GM19240 (cell line): ENCODE measurements around the gene AHDC1.
"Not testable (repeated sequence)": the region's sequence is repeated elsewhere in the genome, so short reads cannot be mapped to it uniquely, and the experiment has no call there.

Source experiments
- DNase-seq: peaks from one replicate; pipeline ENCODE4 v3.0.0; 2011; ENCODE audit warnings: low spot score; ENCODE audit not compliant: insufficient read length

Gene AHDC1, protein sequence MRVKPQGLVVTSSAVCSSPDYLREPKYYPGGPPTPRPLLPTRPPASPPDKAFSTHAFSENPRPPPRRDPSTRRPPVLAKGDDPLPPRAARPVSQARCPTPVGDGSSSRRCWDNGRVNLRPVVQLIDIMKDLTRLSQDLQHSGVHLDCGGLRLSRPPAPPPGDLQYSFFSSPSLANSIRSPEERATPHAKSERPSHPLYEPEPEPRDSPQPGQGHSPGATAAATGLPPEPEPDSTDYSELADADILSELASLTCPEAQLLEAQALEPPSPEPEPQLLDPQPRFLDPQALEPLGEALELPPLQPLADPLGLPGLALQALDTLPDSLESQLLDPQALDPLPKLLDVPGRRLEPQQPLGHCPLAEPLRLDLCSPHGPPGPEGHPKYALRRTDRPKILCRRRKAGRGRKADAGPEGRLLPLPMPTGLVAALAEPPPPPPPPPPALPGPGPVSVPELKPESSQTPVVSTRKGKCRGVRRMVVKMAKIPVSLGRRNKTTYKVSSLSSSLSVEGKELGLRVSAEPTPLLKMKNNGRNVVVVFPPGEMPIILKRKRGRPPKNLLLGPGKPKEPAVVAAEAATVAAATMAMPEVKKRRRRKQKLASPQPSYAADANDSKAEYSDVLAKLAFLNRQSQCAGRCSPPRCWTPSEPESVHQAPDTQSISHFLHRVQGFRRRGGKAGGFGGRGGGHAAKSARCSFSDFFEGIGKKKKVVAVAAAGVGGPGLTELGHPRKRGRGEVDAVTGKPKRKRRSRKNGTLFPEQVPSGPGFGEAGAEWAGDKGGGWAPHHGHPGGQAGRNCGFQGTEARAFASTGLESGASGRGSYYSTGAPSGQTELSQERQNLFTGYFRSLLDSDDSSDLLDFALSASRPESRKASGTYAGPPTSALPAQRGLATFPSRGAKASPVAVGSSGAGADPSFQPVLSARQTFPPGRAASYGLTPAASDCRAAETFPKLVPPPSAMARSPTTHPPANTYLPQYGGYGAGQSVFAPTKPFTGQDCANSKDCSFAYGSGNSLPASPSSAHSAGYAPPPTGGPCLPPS (N-terminal part only)

DNA sequence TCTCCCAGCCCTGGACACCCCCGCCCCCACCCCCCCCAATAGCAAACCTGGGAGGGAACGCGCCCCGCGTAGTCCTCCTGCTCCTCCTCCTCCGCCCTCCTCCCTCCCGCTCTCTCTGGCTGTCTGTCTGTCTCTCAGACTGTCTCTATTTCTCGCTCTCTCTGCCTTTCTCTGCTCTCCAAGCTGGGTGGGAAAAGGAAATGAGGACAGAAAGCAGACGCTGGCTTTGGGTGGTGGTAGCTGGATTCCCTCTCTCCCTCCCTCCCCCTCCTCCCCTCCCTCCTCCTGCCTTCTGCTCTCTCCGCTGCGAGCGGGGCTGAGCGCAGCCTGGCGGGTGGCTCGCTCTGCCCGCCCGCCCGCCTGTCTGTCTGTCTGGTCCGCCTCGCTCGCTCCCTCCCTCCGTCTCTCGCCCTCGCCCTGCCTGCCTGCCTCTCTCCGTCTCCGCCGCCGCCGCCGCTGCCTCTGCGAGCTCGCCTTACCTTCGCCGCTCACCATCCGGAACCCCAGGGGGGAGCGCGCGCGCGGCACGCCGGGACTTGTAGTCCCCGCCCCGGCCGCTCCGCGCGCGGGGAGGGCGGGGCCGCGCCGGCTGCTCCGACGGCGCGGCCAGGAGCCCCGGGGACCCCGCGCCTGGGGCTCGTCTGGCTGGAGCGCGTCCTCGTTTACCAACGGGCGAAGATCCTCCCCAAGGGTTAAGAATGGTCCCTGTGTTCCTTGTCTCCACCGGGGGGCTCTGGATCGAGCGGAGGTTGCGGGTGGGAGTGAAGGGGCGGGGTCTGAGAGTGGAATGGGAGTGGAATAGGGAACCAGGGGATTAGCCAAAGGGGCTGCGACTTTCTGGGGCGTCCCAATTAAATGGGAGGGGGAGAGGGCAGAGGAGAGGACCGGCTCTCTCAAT is at the start of gene AHDC1:
AHDC1 (minus strand) TSS at position 464 of the 898 bp plus-strand sequence. CDS start 52,029 bp downstream, outside the sequence.
- DNase-seq: peak; percentile 88

DNA sequence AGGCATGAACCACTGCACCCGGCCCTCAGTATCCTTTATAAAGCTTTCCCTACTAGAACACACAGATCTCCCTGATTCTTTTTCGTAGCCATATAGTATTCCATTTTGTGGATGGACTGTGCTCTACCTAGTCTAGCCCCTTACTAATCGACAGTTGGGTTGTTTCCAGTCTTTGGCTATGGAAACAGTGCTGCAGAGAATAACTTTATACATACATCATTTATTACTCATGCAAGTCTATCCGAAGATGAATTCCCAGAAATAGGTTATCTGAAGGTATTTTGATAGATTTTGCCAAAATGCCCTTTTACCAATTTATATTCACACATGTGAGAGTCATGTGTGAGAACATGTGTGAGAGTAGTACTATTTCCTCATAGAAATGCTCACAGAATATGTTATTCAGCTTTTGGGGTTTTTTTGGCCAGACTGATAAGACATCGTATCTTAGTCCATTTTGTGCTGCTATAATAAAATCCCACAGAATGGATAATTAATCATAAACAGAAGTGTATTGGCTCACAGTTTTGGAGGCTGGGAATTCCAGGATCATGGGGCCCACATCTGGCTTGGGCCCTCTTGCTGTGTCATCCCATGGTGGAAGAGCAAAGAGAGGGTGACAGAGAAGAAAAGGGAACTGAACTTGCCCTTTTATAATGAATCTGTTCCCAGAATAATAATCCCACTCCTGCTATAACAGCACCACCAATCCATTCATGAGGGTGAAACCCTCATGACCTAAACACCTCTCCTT is 48.3 kb upstream of the AHDC1 start:
- no peak for DNase-seq

DNA sequence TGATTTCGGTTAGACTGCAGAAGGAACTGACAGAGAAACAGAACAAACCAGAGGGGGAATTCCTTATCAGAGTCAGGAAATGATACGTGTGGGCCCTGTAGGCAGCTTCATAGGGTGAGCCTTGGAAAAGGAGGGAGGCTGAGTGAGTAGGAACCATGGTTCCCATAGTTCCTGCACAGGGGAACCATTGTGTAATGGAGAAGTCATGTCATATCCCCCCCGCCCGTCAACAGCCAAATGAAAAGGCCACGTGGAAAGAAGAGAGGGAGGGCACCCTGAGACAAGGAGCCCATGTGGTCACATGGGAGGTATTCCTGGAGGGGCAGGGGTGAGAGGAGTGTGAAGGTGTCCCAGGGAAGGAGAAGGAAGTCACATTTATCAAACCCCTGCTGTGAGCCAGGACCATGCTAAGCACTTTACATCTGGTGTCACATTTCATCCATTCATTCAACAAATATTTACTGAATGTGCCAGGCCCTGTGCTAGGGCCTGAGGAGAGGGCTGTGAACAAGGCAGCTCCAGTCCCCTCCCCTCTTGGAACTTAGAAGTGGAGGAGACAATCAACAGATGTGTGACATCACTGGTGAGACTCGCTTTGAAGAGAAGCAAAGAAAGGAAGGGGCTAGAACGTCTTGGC is 46.7 kb upstream of the AHDC1 start:
- DNase-seq: no peak

DNA sequence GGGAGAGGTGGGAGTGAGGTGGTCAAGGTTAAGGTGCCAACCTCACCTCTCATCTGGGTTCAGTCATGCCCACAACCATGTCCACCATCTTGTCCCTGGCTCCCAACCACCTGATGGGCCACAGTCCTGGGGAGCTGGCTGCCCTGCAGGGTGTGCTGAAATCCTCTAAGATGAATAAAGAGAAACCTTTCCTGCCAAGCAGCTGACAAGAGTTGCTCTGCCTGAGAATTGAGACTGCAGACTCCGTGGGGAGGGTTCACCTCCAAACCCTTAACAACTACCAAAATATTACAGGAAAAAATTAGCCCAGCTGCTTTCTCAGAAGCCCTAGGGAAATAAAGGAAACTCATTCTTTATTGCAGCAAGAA is 46.2 kb upstream of the AHDC1 start:
- DNase-seq: no peak

DNA sequence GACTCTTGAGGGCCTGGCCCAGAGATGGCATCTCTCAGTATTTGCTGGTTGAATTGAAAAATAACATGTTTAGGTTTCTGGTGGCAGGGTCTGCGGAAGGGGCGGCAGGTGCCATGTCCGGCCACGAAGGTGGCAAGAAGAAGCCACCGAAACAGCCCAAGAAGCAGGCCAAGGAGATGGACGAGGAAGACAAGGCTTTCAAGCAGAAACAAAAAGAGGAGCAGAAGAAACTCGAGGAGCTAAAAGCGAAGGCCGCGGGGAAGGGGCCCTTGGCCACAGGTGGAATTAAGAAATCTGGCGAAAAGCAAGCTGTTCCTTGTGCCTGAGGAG is 45.3 kb upstream of the AHDC1 start:
- no peak for DNase-seq

DNA sequence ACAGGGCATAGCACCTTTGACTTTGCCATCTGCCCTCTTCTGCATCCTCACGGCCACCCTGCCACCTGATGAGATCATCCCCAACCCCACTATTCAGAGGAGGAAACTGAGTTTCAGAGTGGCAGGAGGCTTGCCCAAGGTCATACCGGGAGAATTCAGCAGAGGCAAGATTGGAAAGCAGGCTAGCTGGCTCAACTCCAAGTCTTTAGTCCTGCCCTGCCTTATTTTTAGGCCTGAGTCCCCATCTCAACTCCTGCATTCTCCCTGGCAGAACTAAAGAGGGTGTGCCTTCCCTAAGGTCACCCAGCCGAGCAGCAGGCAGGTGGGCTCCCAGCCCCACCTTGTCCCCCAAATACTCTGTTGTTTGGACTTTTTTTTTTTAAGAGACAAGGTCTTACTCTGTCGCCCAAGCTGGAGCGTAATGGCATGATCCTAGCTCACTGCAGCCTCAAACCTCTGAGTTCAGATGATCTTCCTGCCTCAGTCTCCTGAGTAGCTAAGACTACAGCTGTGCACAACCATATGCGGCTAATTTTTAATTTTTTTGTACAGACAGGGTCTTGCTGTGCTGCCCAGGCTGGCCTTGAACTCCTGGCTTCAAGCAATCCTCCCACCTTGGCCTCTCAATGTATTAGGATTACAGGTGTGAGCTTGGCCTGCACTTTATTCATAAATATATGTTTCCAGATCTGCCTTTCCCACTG is 44.8 kb upstream of the AHDC1 start:
- no peak for DNase-seq

DNA sequence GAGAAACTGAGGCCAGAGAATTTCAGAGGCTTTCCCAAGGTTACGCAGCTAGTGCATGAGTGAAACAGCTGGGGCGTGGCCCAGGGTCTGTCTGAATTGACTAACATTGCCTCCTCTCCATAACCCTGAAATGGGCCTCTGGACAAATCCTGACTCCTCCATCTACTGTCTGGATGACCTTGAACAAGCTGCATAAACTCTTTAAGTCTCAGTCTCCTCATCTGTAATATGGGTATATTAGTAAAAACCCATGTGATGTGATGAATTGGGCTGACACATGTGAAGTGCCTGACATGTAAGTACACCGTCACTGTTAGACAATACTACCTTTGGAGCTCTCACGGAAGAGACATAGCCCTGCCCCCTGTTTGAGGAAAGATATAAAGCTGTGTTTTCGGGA is 43.4 kb upstream of the AHDC1 start:
- DNase-seq: no peak

DNA sequence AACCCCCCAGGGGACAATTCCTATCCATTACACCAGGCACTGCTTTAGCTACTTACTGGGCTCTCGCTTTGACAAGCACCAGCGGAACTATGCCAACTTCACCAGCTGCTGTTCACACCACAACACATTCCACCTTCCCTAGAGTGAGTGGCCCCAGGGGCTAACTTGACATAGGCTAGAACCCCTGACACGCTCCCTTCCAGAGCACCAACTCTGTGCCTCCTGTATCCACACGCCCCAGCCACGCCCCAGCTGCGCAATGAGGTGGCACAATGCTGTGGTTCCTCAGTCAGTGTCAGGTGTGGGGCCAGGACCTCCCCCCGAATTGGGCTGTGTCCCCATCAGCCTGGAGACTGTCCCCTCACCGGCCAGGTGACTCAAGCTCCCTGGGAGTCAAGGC is 42.7 kb upstream of the AHDC1 start:
- DNase-seq: no peak

DNA sequence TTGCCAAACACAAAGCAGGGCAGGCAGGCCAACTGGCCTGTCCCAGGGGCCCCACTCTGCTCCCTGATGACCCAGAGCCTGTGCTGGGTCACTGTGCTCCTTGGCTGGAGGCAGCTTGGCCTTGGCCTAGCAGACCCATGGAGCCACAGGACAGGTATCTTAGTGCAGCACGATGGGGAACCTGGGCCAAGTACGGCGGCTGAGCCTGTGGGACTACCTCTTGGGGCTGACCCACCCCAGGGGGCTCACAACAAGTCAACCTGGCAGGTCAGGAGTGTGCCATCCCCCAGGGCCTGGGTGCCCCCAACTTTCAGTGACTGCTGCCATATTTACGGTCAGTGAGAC is 41.1 kb upstream of the AHDC1 start:
- DNase-seq: no peak

DNA sequence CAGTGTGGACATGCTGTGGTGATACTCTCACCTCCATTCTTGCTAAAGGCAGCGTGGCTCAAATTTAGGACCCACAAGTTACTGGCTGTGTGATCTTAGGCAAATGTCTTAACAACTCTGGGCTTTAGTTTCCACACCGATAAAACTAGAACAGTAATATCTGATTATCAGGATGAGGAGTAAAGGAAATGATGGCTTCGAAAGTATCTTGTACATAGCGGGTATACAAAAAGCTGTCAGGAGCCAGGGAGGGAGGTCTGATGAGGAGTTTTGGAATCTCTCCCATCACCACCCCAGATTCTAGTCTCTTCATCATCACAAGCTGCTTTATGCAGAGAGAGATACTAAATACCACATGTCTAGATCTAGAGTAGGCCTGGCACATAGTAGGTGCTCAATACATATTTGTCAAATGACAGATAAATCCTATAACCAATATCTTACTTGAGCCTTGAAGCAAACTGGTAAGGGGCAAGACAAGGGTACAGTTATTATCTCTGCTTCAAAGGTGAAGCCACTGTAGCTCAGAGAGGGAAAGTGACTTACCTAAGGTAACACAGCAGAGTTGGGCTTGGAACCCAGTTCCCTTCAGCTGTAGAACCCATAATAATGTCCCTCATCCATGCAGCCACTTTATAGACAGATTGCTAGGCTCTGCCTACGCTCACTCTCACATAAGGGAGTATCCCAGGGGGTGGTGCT is 40.6 kb upstream of the AHDC1 start:
- DNase-seq: no peak

DNA sequence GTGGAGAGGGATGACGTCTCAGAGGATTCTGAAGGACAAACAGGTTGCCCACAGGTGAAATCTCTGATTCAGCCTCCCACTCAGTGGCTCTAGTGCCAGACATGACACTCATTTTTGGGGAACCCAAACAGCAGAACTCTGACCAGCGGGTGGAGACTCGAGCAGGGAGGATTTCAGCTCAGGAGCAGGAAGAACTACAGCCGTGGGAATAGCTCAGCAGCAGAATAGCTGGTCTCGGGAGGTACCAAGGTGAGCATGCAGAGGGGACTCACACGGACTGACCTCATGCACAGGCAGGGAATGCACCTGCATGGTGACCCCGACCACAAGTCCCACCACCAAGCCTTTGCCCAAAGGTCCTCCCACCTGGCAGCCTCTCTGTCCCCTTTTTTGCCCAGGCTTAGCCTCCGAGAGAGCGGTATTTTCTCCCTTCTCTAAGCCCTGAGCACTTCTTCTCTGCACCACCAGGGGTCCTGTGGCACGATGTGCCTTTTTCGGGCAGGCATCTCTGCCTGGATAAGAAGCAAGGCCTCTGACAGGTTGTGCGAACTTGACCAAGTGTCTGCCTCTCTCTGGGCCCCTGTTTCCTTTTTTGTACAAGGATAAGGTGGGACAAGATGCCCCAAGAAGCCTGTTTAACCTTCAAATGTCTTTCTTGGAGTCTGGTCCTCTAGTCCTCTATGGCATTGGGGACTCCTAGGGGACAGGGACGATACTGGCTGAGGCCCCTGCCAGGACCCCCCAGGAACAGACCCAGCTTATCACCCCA is 39.8 kb upstream of the AHDC1 start:
- no peak for DNase-seq

DNA sequence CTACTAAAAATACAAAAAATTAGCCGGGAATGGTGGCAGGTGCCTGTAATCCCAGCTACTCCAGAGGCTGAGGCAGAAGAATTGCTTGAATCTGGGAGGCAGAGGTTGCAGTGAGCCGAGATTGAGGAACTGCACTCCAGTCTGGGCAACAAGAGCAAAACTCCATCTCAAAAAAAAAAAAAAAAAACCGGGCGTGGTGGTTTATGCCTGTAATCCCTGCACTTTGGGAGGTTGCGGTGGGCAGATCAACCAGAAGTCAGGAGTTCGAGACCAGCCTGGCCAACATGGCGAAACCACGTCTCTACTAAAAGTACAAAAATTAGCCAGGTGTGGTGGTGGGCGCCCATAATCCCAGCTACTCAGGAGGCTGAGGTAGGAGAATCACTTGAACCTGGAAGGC is 36.6 kb upstream of the AHDC1 start:
- not testable (repeated sequence) for DNase-seq

DNA sequence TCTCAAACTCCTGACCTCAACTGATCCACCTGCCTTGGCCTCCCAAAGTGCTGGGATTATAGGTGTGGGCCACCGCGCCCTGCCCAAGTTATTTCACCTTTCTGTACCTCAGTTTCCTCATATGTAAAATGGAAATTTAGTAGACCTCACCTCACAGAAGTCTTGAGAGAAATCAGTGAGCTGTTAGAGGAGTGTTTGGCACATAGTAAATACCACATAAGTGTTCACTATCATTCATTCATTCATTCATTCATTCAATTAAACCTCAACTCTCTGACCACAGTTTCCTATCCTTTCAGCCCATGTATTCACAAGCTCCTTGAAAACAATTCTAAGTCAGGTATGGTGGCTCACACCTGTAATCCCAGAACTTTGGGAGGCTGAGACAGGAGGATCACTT is 34.9 kb upstream of the AHDC1 start:
- DNase-seq: no peak

DNA sequence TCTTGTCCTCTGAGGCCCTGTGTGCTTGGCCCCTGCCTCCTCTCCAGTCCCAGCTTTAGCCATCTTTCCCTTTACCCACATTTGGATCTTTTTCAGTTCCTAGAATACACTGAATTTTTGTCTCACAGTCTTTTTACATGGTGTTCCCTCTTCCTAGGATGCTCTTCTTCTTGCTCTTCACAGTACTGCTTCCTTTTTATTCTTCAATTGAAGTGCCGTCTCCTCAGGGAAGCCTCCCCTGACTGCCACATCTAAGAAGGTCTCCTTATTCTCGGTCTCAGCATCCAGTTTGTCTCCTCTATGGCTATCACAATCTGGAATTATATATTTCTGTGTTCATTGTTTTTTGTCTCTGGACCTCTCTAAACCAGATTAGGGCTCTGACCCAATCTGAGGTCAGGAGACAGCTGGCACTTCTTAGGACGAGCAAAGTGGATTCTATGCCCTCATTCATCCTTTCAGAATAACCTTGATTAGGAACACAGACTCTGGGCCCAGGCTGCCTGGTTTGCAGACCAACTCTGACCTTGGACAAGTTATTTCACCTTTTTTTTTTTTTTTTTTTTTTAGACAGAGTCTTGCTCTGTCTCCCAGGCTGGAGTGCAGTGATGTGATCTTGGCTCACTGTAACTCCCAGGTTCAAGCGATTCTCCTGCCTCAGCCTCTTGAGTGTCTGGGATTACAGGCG is 34.2 kb upstream of the AHDC1 start:
- no peak for DNase-seq

DNA sequence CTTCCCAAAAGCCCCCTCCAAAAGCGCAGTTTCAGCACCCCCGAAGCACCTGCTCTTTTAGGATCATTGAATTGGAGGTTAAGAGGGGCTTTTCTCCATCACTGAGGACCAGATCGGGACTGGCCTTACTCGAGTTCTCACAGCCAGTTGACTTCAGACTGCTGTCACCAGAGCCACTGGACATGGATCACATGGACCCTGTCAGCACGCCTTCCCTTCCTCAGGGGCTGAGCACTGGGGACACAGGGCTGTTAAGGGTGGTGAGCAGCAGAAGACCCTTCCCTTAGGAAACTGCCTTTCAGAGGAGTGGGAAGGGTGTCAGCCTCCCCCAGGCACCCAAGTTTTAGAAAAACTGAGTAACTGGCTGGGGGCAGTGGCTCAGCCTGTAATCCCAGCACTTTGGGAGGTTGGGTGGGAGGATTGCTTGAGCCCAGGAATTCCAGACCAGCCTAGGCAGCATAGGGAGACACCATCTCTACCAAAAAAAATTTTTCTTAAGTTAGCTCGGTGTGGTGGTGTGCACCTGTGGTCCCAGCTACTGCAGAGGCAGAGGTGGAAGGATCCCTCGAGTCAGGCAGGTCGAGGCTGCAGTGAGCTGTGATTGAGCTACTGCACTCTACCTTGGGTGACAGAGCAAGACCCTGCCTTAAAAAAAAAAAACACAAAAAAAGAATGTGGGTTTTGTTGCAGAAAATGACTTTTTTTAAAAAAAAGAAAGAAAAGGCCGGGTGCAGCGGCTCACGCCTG is 31.6 kb upstream of the AHDC1 start:
- DNase-seq: no peak

DNA sequence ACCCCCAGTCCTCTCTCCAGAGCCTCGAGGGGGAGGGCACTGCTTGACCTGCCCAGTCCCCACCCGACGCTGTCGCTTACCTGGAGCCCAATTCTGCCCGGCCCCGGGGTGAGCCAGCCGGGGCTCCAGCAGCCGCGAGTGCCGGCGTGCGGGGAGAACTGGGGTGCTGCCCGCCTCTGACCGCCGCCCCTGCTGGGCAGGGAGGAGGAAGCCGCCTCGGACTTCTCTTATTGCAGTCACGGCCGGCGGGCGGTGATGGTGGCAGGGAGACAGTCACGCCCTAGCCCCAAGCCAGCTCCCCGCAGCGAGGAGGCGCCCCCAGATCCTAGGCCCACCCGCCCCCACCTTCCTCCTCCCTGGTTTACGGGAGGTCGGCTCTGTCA is 31.0 kb upstream of the AHDC1 start, which contains the start of gene FGR:
FGR (minus strand) TSS at position 201 of the 383 bp plus-strand sequence. CDS start 11,269 bp downstream, outside the sequence.
- DNase-seq: no peak
